Neural cell (in vitro differentiated cells): ENCODE results near the gene LYSMD1. TPM values are rescaled to one million over a fixed set of nuclear protein-coding genes. Genes with fewer than 3 reads are reported as not detected.

ENCODE experiments used
- H2AFZ ChIP-seq: fragments of 200-600, 300-800 bp; sonication (generic), shearing (Covaris generic); 2 replicates; pipeline ENCODE4 v1.6.0; 2014; ENCODE audit warnings: low read depth, mild to moderate bottlenecking, antibody characterized with exemption, low read length, moderate library complexity
- H3F3A ChIP-seq: fragments of 200-600 bp; shearing (Covaris generic); 2 replicates; pipeline ENCODE4 v1.6.1; 2016; ENCODE audit warnings: mild to moderate bottlenecking, moderate library complexity, mixed read lengths, antibody characterized with exemption, low read length; ENCODE audit not compliant: insufficient read depth, poor library complexity, severe bottlenecking
- H3K27ac ChIP-seq: fragments of 200-600, 300-800 bp; sonication (generic), shearing (Covaris generic); 2 replicates; pipeline ENCODE4 v1.5.1; 2014; ENCODE audit warnings: mild to moderate bottlenecking, low read length, moderate library complexity
- H3K27me3 ChIP-seq: fragments of 300-800, 200-600 bp; sonication (generic), shearing (Covaris generic); 2 replicates; pipeline ENCODE4 v1.6.0; 2014; ENCODE audit warnings: mild to moderate bottlenecking, low read depth, low read length, moderate library complexity; ENCODE audit not compliant: insufficient read depth
- H3K36me3 ChIP-seq: fragments of 300-800, 200-600 bp; sonication (generic), shearing (Covaris generic); 2 replicates; pipeline ENCODE4 v1.5.1; 2014; ENCODE audit warnings: mild to moderate bottlenecking, antibody characterized with exemption, low read length, moderate library complexity; ENCODE audit not compliant: insufficient read depth
- H3K4me2 ChIP-seq: fragments of 300-800, 200-600 bp; sonication (generic), shearing (Covaris generic); 2 replicates; pipeline ENCODE4 v1.6.0; 2014; ENCODE audit warnings: mild to moderate bottlenecking, low read length
- H3K4me3 ChIP-seq: fragments of 300-800, 200-600 bp; sonication (generic), shearing (Covaris generic); 2 replicates; pipeline ENCODE4 v1.5.1; 2014; ENCODE audit warnings: mild to moderate bottlenecking, low read length, moderate library complexity
- H3K79me2 ChIP-seq: fragments of 200-600 bp; shearing (Covaris generic); replicated peaks from 2 replicates; pipeline ENCODE4 v1.6.0; 2014; ENCODE audit warnings: mild to moderate bottlenecking, low read length, moderate library complexity; ENCODE audit not compliant: insufficient read depth
- H3K9ac ChIP-seq: fragments of 300-800, 200-600 bp; sonication (generic), shearing (Covaris generic); 2 replicates; pipeline ENCODE4 v1.6.1; 2016; ENCODE audit warnings: mild to moderate bottlenecking, low read length, mixed read lengths
- H3K9me2 ChIP-seq: fragments of 200-600 bp; shearing (Covaris generic); 2 replicates; pipeline ENCODE4 v1.6.1; 2016; ENCODE audit warnings: mild to moderate bottlenecking, low read length, mixed read lengths; ENCODE audit not compliant: insufficient read depth
- H3K9me3 ChIP-seq: fragments of 200-600, 300-800 bp; sonication (generic), shearing (Covaris generic); 2 replicates; pipeline ENCODE4 v1.6.1; 2016; ENCODE audit warnings: mild to moderate bottlenecking, mixed run types, low read length, moderate library complexity, mixed read lengths
- H4K20me1 ChIP-seq: fragments of 200-600 bp; shearing (Covaris generic); 2 replicates; pipeline ENCODE4 v1.6.1; 2016; ENCODE audit warnings: mild to moderate bottlenecking, mixed run types; ENCODE audit not compliant: insufficient read depth
- EP300 ChIP-seq: fragments of 450-650 bp; conservative IDR thresholded peaks from 2 replicates; pipeline ENCODE4 v1.6.1; 2014; ENCODE audit warnings: antibody characterized with exemption, mild to moderate bottlenecking, moderate library complexity; ENCODE audit not compliant: poor library complexity, severe bottlenecking
- EZH2 ChIP-seq: fragments of 200-600, 300-800 bp; shearing (Covaris generic), sonication (generic); IDR thresholded peaks from 2 replicates; pipeline ENCODE4 v1.6.1; 2014; ENCODE audit warnings: antibody characterized with exemption, low read length, borderline replicate concordance, mild to moderate bottlenecking; ENCODE audit not compliant: insufficient read depth, poor library complexity, severe bottlenecking
- MXI1 ChIP-seq: fragments of 450-650 bp; conservative IDR thresholded peaks from 2 replicates; pipeline ENCODE4 v1.6.1; 2014; ENCODE audit warnings: antibody characterized with exemption, mild to moderate bottlenecking; ENCODE audit not compliant: poor library complexity, severe bottlenecking
- POLR2AphosphoS5 ChIP-seq: IDR thresholded peaks from 2 replicates; pipeline ENCODE4 v1.6.1; 2012
- RAD21 ChIP-seq: fragments of 450-650 bp; conservative IDR thresholded peaks from 2 replicates; pipeline ENCODE4 v1.6.1; 2014; ENCODE audit warnings: antibody characterized with exemption, mild to moderate bottlenecking, moderate library complexity
- SMC3 ChIP-seq: fragments of 450-650 bp; conservative IDR thresholded peaks from 2 replicates; pipeline ENCODE4 v1.6.1; 2014; ENCODE audit warnings: antibody characterized with exemption, mild to moderate bottlenecking, moderate library complexity; ENCODE audit not compliant: poor library complexity
- TAF1 ChIP-seq: IDR thresholded peaks from 2 replicates; pipeline ENCODE4 v1.6.1; 2012; ENCODE audit warnings: low read depth
- polyA plus RNA-seq: library from polyadenylated mRNA; depleted of rRNA; stranded (reverse); fragments of >200 nt; gene quantifications from 2 replicates; pipeline ENCODE4 v1.2.3, GENCODE V29; 2014
- TF ChIP-seq, protein P1 (sequence below): IDR thresholded peaks from 2 replicates; pipeline ENCODE4 v1.6.1; 2012; ENCODE audit warnings: borderline replicate concordance
- TF ChIP-seq, protein P2 (sequence below): fragments of 450-650 bp; IDR thresholded peaks from 2 replicates; pipeline ENCODE4 v1.5.1; 2014; ENCODE audit warnings: antibody characterized with exemption, mild to moderate bottlenecking, moderate library complexity; ENCODE audit not compliant: poor library complexity, severe bottlenecking

The LYSMD1 gene
- polyA plus RNA-seq, 1 donor from 2014 or later: 16.0 TPM

DNA sequence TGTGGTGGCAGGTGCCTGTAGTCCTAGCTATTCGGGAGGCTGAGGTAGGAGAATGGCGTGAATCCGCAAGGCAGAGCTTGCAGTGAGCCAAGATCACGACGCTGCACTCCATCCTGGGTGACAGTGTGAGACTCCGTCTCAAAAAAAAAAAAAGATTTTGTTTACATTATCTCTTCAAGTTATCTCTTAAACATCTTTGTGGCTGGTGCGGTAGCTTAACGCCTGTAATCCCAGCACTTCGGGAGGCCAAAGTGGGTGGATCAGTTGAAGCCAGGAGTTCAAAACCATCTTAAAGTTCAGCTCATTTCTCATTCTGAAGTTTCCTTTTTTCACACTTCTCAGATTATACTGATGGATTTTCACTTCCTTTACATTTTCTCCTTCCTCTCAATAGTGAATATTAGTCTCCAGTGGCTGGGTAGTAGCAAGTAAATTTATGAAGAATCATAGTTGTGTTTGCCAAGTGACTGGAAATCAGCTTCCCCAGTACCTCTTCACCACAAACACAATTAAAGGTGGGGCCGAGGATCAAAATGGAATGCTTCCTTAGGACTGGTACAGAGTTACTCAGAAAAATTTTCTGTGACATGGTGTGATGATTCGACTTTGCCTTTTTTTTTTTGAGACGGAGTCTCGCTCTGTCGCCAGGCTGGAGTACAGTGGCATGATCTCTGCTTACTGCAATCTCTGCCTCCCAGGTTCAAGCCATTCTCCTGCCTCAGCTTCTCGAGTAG, 46.4 kb upstream of the LYSMD1 start:
- Histone ChIP-seq H3K4me3 (no peak overlapping the region), H3K9me2 (no peaks in the 10 kb centered on the region), H3K27ac (no peak overlapping the region), H3K4me2 (no peak overlapping the region), H3K9me3 (no peaks in the 10 kb centered on the region), H3K9ac (no peak overlapping the region), H4K20me1 (peaks cover 4% of the 10 kb centered on the region), H3K36me3 (no peaks in the 10 kb centered on the region), H3K27me3 (no peaks in the 10 kb centered on the region), H3F3A (no peaks in the 10 kb centered on the region), H2AFZ (no peak overlapping the region), H3K79me2 (peaks cover 32% of the 10 kb centered on the region)
- TF ChIP-seq MXI1: no peak
- TF ChIP-seq POLR2AphosphoS5: no peak
- TF ChIP-seq RAD21: no peak
- TF ChIP-seq, protein P1, sequence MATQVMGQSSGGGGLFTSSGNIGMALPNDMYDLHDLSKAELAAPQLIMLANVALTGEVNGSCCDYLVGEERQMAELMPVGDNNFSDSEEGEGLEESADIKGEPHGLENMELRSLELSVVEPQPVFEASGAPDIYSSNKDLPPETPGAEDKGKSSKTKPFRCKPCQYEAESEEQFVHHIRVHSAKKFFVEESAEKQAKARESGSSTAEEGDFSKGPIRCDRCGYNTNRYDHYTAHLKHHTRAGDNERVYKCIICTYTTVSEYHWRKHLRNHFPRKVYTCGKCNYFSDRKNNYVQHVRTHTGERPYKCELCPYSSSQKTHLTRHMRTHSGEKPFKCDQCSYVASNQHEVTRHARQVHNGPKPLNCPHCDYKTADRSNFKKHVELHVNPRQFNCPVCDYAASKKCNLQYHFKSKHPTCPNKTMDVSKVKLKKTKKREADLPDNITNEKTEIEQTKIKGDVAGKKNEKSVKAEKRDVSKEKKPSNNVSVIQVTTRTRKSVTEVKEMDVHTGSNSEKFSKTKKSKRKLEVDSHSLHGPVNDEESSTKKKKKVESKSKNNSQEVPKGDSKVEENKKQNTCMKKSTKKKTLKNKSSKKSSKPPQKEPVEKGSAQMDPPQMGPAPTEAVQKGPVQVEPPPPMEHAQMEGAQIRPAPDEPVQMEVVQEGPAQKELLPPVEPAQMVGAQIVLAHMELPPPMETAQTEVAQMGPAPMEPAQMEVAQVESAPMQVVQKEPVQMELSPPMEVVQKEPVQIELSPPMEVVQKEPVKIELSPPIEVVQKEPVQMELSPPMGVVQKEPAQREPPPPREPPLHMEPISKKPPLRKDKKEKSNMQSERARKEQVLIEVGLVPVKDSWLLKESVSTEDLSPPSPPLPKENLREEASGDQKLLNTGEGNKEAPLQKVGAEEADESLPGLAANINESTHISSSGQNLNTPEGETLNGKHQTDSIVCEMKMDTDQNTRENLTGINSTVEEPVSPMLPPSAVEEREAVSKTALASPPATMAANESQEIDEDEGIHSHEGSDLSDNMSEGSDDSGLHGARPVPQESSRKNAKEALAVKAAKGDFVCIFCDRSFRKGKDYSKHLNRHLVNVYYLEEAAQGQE: no peak
- no peak for TF ChIP-seq TAF1
- no peak for TF ChIP-seq EP300
- TF ChIP-seq, protein P2, sequence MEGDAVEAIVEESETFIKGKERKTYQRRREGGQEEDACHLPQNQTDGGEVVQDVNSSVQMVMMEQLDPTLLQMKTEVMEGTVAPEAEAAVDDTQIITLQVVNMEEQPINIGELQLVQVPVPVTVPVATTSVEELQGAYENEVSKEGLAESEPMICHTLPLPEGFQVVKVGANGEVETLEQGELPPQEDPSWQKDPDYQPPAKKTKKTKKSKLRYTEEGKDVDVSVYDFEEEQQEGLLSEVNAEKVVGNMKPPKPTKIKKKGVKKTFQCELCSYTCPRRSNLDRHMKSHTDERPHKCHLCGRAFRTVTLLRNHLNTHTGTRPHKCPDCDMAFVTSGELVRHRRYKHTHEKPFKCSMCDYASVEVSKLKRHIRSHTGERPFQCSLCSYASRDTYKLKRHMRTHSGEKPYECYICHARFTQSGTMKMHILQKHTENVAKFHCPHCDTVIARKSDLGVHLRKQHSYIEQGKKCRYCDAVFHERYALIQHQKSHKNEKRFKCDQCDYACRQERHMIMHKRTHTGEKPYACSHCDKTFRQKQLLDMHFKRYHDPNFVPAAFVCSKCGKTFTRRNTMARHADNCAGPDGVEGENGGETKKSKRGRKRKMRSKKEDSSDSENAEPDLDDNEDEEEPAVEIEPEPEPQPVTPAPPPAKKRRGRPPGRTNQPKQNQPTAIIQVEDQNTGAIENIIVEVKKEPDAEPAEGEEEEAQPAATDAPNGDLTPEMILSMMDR: no peak
- TF ChIP-seq SMC3: no peak
- no peak for TF ChIP-seq EZH2

DNA sequence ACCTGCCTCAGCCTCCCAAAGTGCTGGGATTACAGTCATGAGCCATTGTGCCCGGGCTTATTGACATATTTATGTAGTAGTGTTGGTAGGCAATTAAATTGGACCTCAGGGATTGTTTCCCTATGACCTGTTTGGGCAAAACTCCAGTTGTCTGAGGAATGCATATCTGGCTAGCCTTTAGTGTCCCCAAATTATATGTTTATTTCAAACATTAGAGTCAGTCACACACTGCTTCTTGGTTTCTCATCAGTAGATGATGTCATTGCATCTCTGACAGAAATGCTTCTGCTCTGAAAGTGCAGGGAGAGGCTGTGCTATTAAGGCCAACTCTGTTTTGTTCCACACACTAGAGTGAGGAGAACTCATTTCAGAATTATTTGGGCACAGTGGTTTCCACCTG, 45.1 kb upstream of the LYSMD1 start:
- Histone ChIP-seq H3K36me3 (no peaks in the 10 kb centered on the region), H3K27ac (no peak overlapping the region)

More for the DNA sequence above, 45.1 kb upstream of the LYSMD1 start:
- Histone ChIP-seq H2AFZ (no peak overlapping the region), H3K9ac (no peak overlapping the region), H3K4me3 (no peak overlapping the region), H3K4me2 (no peak overlapping the region), H3K9me3 (no peaks in the 10 kb centered on the region), H3K79me2 (peaks cover 34% of the 10 kb centered on the region), H3K9me2 (no peaks in the 10 kb centered on the region), H3K27me3 (no peaks in the 10 kb centered on the region), H4K20me1 (peaks cover 4% of the 10 kb centered on the region), H3F3A (no peaks in the 10 kb centered on the region)
- TF ChIP-seq RAD21 (no peak), EP300 (no peak), MXI1 (no peak), TAF1 (no peak), EZH2 (no peak), POLR2AphosphoS5 (no peak), SMC3 (no peak)
- TF ChIP-seq, protein P1: no peak
- TF ChIP-seq, protein P2: no peak
